SU-DHL-6 (cell line): ENCODE measurements around the gene KCNG4.

Experiments
- EZH2phosphoT487 ChIP-seq: fragments of 200-600 bp; sonication (generic), shearing (Covaris generic); conservative IDR thresholded peaks from 2 replicates; pipeline ENCODE4 v1.6.1; 2018; ENCODE audit warnings: mild to moderate bottlenecking, antibody characterized with exemption, low read length, moderate library complexity, mixed read lengths
- TF ChIP-seq, protein P1 (sequence below): fragments of 200-600 bp; sonication (generic); IDR thresholded peaks from one replicate; pipeline ENCODE4 v1.5.1; 2017; ENCODE audit warnings: antibody characterized with exemption, mild to moderate bottlenecking, low read length, moderate library complexity; ENCODE audit not compliant: insufficient read depth, poor library complexity, severe bottlenecking

DNA sequence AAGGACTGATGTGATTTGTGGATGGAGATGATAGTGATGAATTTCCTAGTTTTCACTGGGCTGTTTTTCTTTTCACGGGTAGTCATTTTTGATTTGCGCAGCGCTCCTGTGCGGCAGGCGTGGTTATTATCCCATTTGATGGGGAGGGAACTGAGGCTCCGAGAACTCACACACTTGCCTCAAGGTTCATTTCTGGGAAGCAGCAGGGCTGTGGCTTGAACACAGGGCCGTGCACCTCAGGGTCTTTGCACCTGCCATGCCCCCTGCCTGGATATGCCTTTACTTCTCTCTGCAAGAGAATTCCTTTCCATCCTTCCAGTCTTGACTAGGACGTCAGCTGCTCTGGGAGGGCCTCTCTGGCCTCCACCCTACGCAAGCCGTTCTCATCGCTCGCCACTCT lies 38.5 kb upstream of the KCNG4 start:
- TF ChIP-seq, protein P1, sequence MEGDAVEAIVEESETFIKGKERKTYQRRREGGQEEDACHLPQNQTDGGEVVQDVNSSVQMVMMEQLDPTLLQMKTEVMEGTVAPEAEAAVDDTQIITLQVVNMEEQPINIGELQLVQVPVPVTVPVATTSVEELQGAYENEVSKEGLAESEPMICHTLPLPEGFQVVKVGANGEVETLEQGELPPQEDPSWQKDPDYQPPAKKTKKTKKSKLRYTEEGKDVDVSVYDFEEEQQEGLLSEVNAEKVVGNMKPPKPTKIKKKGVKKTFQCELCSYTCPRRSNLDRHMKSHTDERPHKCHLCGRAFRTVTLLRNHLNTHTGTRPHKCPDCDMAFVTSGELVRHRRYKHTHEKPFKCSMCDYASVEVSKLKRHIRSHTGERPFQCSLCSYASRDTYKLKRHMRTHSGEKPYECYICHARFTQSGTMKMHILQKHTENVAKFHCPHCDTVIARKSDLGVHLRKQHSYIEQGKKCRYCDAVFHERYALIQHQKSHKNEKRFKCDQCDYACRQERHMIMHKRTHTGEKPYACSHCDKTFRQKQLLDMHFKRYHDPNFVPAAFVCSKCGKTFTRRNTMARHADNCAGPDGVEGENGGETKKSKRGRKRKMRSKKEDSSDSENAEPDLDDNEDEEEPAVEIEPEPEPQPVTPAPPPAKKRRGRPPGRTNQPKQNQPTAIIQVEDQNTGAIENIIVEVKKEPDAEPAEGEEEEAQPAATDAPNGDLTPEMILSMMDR: no peak
- TF ChIP-seq EZH2phosphoT487: no peak
